Measurements from ENCODE around the gene RTF1. TPM values are rescaled to one million over a fixed set of nuclear protein-coding genes. Genes with fewer than 3 reads are reported as not detected.

Gene RTF1
- total RNA-seq, 1 experiment from 2014 or later = 24.9 TPM

- no peak overlapping the region for H3K4me3 ChIP-seq (ENCODE audit: insufficient read depth, low read depth, low read length)
- H3K36me3 ChIP-seq (replicated peaks; ENCODE audit: control insufficient read depth, insufficient read depth, low read length) = no peaks in the 10 kb centered on the region; the same call in 1 of the 2 replicates
- DNase-seq = no peak
- peaks cover 18% of the 10 kb centered on the region for H3K27me3 ChIP-seq (ENCODE audit: control insufficient read depth, insufficient read depth, low read length)
Observed at GRCh38 chr15:41487802-41488201, 70.9 kb downstream of the RTF1 start.

DNA sequence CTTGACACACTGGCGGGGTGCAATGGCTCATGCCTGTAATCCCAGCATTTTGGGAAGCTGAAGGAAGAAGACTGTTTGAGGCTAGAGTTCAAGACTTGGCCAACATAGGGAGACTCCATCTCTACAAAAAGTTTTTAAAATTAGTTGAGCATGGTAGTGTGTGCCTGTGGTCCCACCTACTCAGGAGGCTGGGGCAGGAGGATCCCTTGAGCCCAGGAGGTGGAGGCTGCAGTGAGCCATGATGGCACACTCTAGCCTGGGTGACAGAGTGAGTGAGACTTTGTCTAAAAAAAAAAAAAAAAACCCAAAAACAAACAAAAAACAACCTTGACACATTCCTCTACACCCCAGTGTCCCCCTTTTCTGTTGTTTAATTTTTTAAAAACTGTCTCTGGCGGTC, 72.7 kb downstream of the RTF1 start:
- peaks cover 35% of the 10 kb centered on the region for H3K27me3 ChIP-seq (ENCODE audit: control insufficient read depth, insufficient read depth, low read length)
- H3K36me3 ChIP-seq (replicated peaks; ENCODE audit: control insufficient read depth, insufficient read depth, low read length) = no peaks in the 10 kb centered on the region
- H3K4me3 ChIP-seq (ENCODE audit: insufficient read depth, low read depth, low read length) = no peak overlapping the region
- no peak for DNase-seq

DNA sequence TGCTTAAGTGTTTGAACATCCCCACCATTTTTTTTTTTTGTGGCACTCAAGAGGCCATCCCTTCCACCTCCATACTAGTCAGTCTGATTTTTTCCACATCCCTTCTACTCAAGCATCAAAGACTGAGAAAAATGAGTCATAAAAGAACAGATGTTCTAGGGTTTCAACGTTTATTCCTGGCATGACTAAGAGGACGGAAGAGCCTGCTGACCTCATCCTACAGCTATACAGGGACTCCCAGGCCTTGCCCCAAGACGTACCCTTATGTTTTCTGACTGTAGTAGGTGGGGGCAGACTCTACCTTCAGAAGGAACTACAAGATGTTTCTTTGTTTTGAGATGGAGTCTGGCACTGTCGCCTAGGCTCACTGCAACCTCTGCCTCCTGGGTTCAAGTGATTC, 73.5 kb downstream of the RTF1 start:
- DNase-seq = no peak
- H3K36me3 ChIP-seq (replicated peaks; ENCODE audit: control insufficient read depth, insufficient read depth, low read length) = no peaks in the 10 kb centered on the region
- H3K4me3 ChIP-seq (ENCODE audit: insufficient read depth, low read depth, low read length) = no peak overlapping the region
- H3K27me3 ChIP-seq (ENCODE audit: control insufficient read depth, insufficient read depth, low read length) = peaks cover 42% of the 10 kb centered on the region

GRCh38 chr15:41491889-41492288, 75.0 kb downstream of the RTF1 start:
- DNase-seq = no peak
- Histone ChIP-seq H3K27me3 (ENCODE audit: control insufficient read depth, insufficient read depth, low read length) (peaks cover 57% of the 10 kb centered on the region), H3K4me3 (ENCODE audit: insufficient read depth, low read depth, low read length) (no peak overlapping the region), H3K36me3 (replicated peaks; ENCODE audit: control insufficient read depth, insufficient read depth, low read length) (no peaks in the 10 kb centered on the region)

DNA sequence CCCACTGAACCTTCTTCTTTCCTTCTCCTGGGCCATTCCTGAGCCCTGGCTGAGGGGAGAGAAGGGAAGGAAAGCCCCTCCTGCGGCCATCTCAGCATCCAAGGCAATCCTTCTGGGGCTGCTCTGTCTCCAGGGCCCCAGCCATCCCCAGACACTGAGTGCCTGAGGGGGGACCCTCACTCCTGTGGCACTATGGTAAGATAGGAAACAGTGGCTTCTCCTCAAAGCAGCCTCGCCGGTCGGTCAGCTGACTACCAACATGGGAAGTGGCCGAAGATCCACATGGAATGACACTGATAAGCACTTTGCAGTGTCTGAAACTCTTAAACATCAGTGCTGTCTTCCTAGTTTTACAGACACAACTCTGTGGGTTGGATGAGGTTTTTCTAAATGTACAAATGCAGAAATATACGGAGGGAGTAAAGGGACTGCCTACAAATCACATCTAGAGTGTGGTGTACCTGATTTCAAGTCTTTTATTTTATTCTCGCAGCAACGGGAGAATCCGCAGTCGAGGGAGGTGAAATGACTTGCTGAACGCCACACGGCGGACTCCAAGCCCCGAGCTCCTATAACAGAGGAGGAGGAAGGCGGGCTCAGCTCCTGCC, 75.8 kb downstream of the RTF1 start:
- Histone ChIP-seq H3K36me3 (replicated peaks; ENCODE audit: control insufficient read depth, insufficient read depth, low read length) (no peaks in the 10 kb centered on the region), H3K27me3 (ENCODE audit: control insufficient read depth, insufficient read depth, low read length) (peaks cover 65% of the 10 kb centered on the region), H3K4me3 (ENCODE audit: insufficient read depth, low read depth, low read length) (peak overlapping the region; percentile 59)
- peak; percentile 50 for DNase-seq

GRCh38 chr15:41493205-41493901, 76.5 kb downstream of the RTF1 start, which contains the start of gene ITPKA:
Gene ITPKA (plus strand): TSS chr15:41493874. CDS start chr15:41493928, 54 bp downstream.
- Histone ChIP-seq H3K27me3 (ENCODE audit: control insufficient read depth, insufficient read depth, low read length) (peaks cover 72% of the 10 kb centered on the region), H3K4me3 (ENCODE audit: insufficient read depth, low read depth, low read length) (peak within 1 kb of the TSS; percentile 59), H3K36me3 (replicated peaks; ENCODE audit: control insufficient read depth, insufficient read depth, low read length) (no peaks in the 10 kb centered on the region)
- peak; percentile 94 for DNase-seq

- DNase-seq = no peak
- peaks cover 77% of the 10 kb centered on the region for H3K27me3 ChIP-seq (ENCODE audit: control insufficient read depth, insufficient read depth, low read length)
- H3K4me3 ChIP-seq (ENCODE audit: insufficient read depth, low read depth, low read length) = peak overlapping the region; percentile 59
- no peaks in the 10 kb centered on the region for H3K36me3 ChIP-seq (replicated peaks; ENCODE audit: control insufficient read depth, insufficient read depth, low read length)
Observed at GRCh38 chr15:41493902-41494189, 77.0 kb downstream of the RTF1 start.

DNA sequence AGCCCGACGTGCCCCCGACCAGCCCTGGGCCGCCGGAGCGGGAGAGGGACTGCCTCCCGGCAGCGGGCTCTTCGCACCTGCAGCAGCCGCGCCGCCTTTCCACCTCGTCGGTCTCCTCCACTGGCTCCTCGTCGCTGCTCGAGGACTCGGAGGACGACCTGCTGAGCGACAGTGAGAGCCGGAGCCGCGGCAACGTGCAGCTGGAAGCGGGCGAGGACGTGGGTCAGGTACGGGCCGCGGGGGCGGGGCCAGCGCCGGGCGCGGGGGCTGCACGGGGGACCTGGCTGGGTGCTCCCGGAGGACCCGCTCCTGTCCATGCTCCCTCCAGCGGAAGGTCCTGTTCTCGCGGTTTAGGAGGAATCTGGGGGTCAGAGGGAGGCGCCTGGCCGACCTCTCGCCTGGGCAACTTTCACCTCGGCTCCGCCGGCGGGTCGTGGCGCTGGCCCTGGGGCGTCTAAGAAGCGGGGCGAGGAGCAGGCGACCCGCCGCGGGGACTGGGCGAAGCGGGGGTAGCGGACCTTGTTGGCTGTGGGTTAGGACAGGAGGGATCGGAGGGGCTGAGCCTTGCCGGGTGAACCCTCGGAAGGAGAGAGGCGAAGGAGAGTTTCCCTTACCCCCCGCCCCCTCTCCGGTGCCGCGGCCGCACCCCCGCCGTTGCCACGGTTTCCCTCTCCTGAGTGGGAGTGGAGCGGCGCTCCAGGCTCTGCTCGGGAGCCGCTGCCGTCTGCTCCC, 77.5 kb downstream of the RTF1 start:
- DNase-seq = peak; percentile 93
- Histone ChIP-seq H3K4me3 (ENCODE audit: insufficient read depth, low read depth, low read length) (peak overlapping the region; percentile 59), H3K36me3 (replicated peaks; ENCODE audit: control insufficient read depth, insufficient read depth, low read length) (no peaks in the 10 kb centered on the region), H3K27me3 (ENCODE audit: control insufficient read depth, insufficient read depth, low read length) (peaks cover 82% of the 10 kb centered on the region)

DNA sequence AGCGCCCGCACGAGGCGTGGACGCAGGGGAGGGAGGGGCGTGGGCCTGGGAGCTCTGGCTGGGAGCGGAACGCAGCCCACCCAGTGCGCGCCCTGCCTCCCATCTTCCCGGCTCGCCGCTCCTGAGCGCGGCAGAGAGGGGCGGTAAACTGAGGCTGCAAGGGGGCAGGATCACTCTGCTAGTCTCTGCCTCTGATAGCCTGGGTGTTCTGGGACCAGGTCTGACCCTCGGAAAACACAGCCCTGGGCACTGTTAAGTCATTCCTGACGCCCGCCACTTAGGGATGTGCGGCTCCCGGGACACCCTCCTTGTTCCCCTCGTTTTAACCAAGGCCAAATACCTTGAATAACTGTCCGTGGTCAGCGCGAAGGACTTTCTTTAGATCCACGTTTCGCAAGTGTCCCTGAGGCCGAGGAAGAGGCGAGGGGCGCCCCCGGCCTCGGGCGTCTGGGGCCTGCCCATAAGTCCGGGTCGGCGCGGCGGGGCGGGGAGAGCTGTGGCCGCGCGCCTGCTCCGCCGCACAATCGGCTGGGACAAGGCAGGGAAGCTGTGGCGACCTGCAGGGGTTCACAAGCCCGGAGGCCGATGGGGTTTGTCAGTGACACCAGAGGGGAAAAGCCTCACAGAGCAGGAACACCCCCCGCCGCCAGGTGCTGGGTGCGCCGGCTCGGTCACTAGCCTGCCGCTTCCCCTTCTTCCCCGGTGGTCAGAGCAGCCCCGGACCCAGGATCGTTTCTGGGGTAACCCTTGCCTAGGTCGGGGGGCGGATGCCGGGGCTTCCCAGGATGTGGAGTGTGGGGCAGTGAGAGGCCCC, 78.2 kb downstream of the RTF1 start:
- DNase-seq = peak; percentile 83
- Histone ChIP-seq H3K4me3 (ENCODE audit: insufficient read depth, low read depth, low read length) (peak overlapping the region; percentile 59), H3K27me3 (ENCODE audit: control insufficient read depth, insufficient read depth, low read length) (peaks cover 89% of the 10 kb centered on the region), H3K36me3 (replicated peaks; ENCODE audit: control insufficient read depth, insufficient read depth, low read length) (no peaks in the 10 kb centered on the region)

DNA sequence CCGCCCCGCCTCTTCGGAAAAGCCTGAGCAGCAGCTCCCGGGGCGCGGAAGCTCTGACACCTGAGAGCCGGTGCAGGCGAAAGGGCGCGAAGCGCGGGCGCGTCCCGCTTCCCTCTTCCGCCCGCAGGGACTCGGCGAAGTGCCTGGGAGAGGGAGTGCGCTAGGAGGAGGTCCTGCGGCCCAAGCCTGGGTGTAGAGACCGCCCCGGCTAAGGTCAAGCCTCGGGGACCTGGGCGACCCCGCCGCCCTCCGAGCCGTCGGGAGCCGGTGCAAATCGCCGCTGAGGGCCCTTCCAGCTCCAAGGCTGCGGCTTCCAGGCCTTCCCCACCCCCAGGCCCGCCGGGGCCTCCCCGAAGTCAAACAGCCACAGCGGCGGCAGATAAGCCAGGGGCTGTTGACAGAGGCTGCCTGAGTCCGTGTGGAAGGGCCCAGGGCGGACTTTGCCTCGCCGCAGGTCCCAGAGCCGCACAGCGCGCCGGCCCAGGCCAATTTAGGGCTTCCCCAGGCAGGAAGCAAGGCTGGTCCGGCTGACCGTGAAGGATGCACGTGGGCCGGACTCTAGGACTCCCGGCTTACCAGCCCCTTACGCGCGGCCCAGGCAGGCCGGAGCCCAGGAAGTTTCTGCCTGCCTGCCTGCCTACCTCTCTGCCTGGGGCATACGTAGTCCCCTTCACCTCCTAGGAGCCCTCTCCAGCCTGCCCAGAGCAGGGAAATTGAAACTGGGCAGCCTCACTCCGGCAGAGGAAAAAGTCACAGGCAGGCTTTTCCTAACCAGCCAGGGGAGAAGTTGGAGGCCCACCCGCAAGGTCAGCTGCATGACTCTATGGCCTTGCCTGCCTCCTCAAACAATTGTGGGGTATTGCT, 79.1 kb downstream of the RTF1 start:
- no peaks in the 10 kb centered on the region for H3K36me3 ChIP-seq (replicated peaks; ENCODE audit: control insufficient read depth, insufficient read depth, low read length)
- H3K4me3 ChIP-seq (ENCODE audit: insufficient read depth, low read depth, low read length) = peak overlapping the region; percentile 27
- DNase-seq = peak; percentile 88
- H3K27me3 ChIP-seq (ENCODE audit: control insufficient read depth, insufficient read depth, low read length) = peaks cover 97% of the 10 kb centered on the region

- Histone ChIP-seq H3K4me3 (ENCODE audit: insufficient read depth, low read depth, low read length) (no peak overlapping the region), H3K27me3 (ENCODE audit: control insufficient read depth, insufficient read depth, low read length) (peaks cover 99% of the 10 kb centered on the region), H3K36me3 (replicated peaks; ENCODE audit: control insufficient read depth, insufficient read depth, low read length) (no peaks in the 10 kb centered on the region)
- DNase-seq = no peak
Observed at GRCh38 chr15:41498657-41499056, 81.8 kb downstream of the RTF1 start.

DNA sequence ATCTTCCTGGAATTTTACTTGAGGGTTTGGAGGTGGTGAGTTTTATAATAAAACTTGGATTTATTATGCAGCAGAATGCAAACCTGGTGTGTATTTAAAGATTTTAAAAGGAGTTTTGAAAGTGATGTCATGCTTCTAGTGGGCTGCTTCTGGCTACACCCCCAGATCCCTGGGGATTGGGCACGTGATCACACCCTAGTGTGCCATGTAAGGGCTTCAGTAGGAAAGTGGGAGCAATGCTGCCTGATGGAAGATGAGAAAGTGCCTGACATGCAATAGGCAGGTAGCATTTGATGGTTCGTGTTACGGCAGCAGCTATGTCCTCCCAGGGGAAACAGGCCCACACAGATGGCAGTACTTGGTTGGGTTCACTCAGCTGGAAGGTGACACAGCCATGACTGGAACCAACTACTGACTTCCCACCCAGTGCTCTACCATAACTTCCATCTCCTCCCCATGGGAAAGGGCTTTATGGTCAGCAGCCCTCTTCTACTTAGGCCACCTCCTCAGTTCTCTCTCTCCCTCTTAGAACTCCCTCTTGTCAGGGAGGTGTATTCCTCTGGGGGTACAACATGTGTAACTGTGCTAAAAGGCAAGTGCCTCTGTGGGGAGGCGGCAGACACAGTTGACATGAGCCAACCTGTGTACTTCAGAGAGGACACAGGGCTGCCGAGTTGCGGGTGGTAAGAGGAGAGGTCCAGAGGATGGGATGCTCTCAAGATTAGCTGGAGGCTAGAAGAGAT, 82.4 kb downstream of the RTF1 start:
- DNase-seq = no peak
- Histone ChIP-seq H3K4me3 (ENCODE audit: insufficient read depth, low read depth, low read length) (no peak overlapping the region), H3K36me3 (replicated peaks; ENCODE audit: control insufficient read depth, insufficient read depth, low read length) (no peaks in the 10 kb centered on the region), H3K27me3 (ENCODE audit: control insufficient read depth, insufficient read depth, low read length) (peaks cover 99% of the 10 kb centered on the region)

- Histone ChIP-seq H3K36me3 (replicated peaks; ENCODE audit: control insufficient read depth, insufficient read depth, low read length) (no peaks in the 10 kb centered on the region), H3K4me3 (ENCODE audit: insufficient read depth, low read depth, low read length) (peak overlapping the region; percentile 17; the same call in 1 of the 2 replicates), H3K27me3 (ENCODE audit: control insufficient read depth, insufficient read depth, low read length) (peaks cover 97% of the 10 kb centered on the region)
- DNase-seq = peak; percentile 86
Observed at GRCh38 chr15:41501191-41501917, 84.5 kb downstream of the RTF1 start.
